Measurements from ENCODE around the gene PTGR2.
"Not testable (repeated sequence)": the region's sequence is repeated elsewhere in the genome, so short reads cannot be mapped to it uniquely, and the experiment has no call there.

The PTGR2 gene

DNA sequence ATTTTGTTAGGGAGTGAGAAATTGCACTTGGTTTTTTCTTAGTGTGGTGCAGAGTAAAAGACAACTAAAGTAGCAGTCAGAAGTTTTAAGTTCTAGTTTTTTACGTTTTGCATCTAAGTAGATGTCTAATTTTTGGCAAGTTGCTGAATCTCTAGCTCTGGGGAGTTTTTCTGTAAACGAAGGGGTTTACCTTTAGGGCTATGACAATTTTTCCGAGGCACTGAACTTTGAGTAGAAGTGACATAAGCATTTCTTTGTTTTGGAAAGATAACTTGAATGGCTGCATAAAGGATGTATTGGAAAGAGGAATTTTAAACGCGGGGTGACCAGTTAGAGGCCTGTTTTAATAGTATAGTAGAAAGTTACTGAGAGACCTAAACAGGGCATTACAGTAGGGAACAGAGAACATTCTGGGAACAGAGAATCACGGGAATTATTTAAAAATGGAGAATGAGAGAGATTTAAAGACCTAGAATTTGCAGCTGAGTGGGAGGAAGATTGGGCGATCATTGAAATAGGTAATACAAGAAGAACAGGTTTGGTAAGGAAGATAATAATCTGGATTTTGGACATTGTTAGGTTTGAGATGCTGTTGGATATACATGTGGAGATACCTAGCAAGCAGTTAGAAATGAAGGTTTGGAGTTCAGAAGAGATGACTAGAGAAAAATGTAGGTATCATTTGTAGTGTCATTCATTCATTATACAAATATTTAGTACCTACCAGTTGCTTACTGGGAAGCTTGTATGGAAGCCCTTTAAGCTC, 36.2 kb downstream of the PTGR2 start:
- DNase-seq = no peak

GRCh38 chr14:73888460-73888725, 36.8 kb downstream of the PTGR2 start:
- no peak for DNase-seq

GRCh38 chr14:73888971-73889370, 37.3 kb downstream of the PTGR2 start:
- DNase-seq = no peak

DNA sequence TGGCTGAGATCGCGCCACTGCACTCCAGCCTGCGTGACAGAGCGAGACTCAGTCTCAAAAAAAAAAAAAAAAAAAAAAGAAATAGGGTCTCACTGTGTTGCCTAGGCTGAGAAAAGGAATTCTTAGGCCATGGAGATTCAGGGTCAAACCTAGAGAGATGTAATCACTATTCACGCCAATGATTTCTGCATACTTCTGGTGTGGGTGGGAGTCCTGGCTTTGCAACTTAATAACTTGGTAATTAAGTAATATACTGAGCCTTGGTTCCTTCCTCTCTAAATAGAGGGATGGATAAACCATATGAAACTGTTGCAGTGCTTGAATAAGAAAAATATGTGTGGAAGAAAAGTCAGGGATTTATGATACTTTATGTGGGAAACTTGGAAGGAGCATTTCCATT, 37.7 kb downstream of the PTGR2 start:
- DNase-seq = no peak

- not testable (repeated sequence) for DNase-seq
These were observed 42.6 kb downstream of the PTGR2 start for GRCh38 chr14:73894180-73894687.

GRCh38 chr14:73895939-73896338, 44.3 kb downstream of the PTGR2 start:
- no peak for DNase-seq

DNA sequence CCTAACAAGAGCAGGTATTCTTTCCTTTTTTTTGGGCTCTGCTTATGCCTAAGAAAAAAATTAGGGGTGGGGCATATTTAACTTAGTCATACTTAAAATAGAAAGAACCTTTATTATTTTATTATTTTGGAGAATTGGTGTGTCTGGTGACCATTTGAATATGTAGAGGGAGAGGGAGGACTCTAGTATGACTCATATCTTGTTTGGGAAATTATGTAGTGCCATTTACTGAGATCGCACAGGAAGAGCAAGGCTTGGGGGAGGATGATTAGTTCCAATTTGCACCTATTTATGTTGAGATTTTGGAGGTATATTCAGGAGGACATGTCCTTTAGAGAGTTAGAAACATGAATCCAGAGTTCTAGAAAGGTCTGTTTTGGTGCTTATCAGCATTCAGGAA, 44.9 kb downstream of the PTGR2 start:
- no peak for DNase-seq

DNA sequence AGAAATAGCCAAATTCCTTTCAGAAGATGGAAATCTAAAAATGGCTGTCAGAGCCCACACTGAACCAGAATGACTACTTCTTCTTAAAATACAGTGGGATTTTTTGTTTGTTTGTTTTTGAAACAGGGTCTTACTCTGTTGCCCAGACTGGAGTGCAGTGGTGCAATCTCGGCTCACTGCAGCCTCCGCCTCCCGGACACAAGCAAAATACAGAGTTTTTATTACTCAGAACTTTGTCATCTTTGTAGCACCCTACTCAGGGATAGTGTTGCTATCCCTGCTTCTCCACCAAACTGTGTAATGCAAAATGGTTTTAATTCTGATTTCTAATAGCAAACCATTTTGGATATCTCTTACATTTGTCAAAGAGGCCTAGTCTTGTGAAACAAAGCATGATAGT, 51.4 kb downstream of the PTGR2 start:
- DNase-seq = no peak

GRCh38 chr14:73909681-73910080, 58.0 kb downstream of the PTGR2 start:
- no peak for DNase-seq

DNA sequence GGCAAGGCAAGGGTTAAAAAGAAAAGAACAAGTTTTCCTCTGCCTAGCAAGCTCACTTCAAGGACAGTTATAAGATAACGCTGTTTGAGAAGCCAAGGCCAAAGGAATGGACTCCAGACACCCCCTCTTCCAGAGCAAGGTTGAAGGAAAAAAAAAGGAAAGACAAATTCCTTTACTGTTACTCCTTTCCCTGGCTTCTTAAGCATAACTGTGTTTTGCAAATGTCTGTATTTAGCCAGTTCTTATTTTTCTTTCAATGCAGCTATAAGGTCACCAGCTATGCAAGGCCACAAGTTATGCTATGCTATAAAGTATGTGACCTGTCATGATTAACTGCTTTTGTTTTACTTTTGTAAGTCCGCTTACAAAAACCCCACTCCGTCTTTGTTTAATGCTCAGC, 61.6 kb downstream of the PTGR2 start:
- no peak for DNase-seq

GRCh38 chr14:73916324-73916723, 64.7 kb downstream of the PTGR2 start:
- no peak for DNase-seq

DNA sequence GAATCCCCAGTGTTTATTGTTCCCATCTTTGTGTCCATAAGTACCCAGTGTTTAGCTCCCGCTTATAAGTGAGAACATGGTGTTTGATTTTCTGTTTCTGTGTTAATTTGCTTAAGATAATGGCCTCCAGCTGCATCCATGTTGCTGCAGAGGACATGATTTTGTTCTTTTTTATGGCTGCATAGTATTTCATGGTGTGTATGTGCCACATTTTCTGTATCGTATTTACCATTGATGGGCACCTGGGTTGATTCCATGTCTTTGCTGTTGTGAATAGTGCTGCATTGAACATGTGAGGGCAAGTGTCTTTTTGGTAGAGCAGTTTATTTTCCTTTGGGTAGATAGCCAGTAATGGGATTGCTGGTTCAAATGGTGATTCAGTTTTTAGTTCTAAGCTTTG, 67.8 kb downstream of the PTGR2 start:
- not testable (repeated sequence) for DNase-seq

DNA sequence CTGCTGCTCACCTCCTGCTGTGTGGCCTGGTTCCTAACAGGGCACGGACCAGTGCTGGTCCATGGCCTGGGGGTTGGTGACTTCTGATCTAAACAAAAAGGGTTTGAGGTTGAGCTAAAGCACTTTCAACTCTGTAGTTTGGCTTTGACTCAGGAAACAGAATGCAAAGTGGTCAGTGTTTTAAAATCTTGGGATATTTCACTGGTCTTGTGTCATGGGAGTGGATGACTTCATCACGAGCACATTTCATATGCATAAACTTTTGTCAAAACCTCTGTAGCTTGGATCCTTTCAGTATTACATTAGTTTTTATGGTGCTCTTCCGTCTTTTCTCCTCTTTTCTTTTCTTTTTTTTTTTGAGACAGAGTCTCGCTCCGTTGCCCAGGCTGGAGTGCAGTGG, 72.7 kb downstream of the PTGR2 start:
- no peak for DNase-seq

Data from CD4-positive, alpha-beta T cell treated with Interleukin-6 for 4 hours (primary cell).